Activated CD4-positive, alpha-beta T cell treated with anti-CD3 and anti-CD28 coated beads for 4 hours (primary cell): ENCODE measurements around the gene LONP1.
"Not testable (repeated sequence)": the region's sequence is repeated elsewhere in the genome, so short reads cannot be mapped to it uniquely, and the experiment has no call there.

Experiments used
- DNase-seq, 2 donors: peaks; one replicate each; pipeline ENCODE4 v3.0.0-alpha.2; 2020

LONP1 gene

DNA sequence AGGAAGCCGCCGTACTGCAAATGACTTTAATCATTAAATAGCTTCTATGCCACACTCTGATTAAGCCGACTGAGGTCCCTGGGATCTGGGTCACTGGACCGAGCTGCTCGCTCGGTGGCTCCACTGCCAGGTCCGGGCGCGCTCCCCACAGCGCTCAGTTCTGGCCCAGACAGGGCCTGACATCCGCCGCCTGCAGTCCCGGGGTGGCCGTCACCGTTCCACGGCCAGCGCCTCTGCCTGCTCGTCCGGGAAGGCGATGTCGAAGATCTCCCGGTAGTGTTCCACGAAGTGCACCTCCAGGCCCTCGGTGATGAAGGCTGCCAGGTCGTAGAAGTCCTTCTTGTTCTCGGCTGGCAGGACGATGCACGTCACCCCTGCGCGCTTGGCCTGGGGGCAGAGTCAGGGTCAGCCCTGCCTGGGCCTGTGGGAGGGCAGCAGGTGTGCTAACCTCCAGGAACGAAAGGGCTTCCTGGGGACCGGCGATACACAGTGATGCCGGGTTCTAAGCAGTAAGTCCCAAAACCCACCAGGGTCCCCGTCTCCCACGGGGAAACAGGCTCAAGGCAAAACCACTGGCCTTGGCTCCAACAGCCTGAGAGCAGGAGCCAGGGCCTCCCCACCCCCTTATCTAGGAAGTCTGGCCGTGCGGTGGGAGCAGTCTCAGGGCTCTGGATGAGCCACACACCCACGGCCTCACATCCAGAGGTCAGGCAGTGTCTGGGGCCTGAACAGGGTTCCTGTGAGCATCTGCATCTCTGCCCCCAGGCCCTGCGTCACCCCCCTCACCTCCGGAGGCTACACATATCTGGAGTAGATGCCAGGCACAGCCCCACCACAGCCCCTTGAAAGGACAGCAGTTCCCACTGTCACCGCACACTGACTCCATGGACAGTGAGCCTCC lies 27.9 kb downstream of the LONP1 start:
- DNase-seq = no peak

DNA sequence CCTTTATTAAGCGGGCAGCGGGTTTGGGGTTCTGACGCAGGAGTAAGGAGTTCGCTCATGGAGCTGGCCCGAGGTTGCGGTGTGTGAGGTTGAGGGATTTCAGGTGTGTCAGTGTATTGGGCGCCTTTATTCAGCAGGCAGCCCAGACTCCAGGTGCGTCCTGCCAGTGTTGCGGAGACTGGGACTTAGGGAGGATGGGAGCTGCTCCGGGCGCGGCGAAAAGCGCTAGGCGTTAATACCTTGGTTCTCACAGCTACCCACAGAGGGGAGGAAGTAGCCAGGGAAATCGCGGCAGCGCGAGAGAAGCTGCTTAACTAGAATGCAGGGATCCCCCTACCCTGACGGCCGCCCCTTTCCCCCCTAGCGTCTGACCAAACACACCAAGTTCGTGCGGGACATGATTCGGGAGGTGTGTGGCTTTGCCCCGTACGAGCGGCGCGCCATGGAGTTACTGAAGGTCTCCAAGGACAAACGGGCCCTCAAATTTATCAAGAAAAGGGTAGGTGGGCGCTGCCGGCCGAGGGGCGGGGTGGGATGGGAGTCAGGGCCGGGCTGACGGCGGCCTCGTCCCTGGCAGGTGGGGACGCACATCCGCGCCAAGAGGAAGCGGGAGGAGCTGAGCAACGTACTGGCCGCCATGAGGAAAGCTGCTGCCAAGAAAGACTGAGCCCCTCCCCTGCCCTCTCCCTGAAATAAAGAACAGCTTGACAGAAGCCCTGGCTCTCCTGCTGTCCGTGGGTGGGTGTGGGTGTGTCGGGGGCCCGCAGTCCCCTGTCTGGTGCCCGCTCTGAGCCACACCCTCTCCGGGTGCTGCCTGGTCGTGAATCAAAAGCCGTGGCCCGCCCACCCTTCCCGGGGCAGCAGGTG lies 28.8 kb downstream of the LONP1 start:
- peak; percentile 67 to 81 for DNase-seq

DNA sequence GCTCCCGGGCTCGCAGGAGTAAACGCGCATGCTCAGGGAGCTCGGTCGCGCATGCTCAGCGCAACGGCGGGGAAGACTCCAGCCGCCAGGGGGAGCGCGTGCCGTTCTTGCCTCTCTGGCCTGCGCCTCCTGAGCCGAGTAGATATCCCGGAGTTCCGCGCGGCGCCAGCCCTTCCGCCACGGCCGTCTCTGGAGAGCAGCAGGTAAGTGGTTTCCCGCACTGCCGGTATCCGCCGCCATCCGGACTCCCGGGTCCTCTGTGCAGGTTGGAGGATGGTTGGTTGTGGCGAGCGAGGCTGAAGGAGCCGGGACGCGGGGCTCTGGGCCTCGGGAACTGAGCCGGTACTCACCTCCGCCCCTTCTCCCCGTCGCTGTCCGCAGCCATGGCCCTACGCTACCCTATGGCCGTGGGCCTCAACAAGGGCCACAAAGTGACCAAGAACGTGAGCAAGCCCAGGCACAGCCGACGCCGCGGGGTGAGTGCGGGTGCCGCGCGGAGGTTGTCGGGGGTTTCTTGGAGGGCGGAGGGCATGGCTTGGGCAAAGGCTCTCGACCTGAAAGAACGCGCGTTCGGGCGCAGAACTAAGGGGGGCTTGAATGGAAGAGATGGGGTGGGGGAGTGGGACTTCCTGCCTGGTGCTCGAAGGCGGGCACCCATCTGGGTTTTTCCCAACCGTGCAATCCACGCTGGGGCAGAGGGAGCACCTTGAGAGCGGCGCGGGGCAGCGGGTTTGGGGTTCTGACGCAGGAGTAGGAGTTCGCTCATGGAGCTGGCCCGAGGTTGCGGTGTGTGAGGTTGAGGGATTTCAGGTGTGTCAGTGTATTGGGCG lies 29.6 kb downstream of the LONP1 start, which contains the start of gene RPL36:
Gene RPL36 (plus strand): TSS at position 171 of the 830 bp plus-strand sequence. CDS start 213 bp downstream, at position 384.
- peak; percentile 98 to 99 for DNase-seq

- not testable (repeated sequence) for DNase-seq
Observed at GRCh38 chr19:5688262-5688881, 31.6 kb downstream of the LONP1 start.

DNA sequence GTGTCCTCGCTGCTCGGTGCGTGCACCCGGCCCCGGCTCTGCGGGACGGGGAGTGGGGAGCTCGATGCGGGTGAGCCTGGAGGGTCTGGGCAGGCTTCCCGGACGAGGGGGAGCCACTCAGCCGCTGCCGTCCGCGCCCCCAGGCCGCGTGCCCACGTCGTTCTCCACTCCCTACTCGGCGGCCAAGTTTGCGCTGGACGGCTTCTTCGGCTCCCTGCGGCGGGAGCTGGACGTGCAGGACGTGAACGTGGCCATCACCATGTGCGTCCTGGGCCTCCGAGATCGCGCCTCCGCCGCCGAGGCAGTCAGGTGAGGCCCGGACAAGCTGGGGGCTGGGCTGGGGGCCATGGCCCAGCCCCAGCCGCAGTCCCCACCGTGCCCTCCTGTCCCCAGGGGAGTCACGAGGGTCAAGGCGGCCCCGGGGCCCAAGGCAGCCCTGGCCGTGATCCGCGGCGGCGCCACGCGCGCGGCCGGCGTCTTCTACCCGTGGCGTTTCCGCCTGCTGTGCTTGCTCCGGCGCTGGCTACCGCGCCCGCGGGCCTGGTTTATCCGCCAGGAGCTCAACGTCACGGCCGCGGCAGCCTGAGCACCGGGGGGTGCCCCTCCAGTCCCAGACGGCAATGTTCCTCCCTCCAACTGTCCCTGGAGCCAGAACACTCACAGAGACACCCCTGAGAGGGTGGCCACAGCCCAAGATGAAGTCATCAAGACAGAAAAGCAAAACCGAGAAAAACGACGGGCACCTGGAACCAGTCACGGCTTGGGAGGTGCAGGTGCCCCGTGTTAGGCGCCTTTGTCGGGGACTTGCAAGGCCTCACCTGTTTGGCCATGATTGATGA lies 32.4 kb downstream of the LONP1 start:
- no peak for DNase-seq

DNA sequence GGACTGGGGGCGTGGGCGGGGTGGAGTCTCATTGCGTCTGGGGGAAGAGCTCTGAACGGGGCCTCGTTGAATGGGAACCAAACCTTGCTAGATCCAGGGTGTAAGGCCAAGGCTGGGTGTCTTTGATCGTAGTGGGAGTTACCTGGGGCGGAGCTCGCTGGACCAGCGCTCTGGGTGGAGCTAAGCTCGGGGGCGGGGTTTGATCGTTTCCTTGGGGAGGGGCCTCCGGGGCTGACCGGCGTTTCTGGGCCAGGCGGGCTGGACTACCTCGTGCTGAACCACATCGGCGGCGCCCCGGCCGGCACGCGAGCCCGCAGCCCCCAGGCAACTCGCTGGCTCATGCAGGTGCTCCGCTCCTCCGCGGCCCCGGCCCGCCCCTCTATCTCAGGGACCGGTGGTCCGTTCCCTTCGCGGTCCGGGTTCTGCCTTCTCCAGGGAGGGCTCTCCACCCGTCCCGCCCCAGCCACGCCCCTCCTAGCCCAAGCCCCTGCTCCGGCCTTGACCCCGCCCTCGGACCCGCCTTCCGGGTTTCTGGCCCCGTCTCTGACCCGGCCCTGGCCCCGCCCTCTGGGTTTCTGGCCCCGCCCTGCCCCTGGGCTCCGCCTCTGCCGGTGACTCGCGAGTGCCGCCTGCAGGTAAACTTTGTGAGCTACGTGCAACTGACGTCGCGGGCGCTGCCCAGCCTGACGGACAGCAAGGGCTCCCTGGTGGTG lies 33.1 kb downstream of the LONP1 start:
- DNase-seq = peak; percentile 93 to 96

GRCh38 chr19:5686326-5686646 lies 33.7 kb downstream of the LONP1 start:
- DNase-seq = no peak

DNA sequence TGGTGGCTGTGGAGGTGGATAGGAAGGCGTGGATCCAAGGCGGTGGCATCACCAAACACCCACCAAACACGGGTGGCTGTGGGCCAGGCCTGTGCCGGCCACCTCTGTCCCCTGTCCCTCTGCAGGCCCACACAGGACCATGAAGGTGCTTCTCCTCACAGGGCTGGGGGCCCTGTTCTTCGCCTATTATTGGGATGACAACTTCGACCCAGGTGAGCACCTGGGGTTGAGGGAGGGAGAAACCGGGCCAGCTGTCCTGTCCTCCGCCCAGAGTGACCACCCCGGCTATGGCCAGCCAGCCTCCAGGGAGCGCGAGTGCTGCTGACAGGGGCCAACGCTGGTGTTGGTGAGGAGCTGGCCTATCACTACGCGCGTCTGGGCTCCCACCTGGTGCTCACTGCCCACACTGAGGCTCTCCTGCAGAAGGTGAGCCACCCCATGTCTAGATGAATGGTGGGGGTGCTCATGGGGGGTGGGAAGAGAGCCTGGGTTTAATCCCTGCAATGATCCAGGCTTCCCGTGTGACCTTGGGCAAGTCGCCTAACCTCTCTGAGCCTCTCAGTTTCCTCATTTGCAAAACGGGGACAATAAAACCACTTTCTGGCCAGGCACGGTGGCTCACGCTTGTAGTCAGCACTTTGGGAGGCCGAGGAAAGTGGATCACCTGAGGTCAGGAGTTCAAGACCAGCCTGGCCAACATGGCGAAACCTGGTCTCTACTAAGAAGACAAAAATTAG lies 35.1 kb downstream of the LONP1 start:
- DNase-seq = no peak

DNA sequence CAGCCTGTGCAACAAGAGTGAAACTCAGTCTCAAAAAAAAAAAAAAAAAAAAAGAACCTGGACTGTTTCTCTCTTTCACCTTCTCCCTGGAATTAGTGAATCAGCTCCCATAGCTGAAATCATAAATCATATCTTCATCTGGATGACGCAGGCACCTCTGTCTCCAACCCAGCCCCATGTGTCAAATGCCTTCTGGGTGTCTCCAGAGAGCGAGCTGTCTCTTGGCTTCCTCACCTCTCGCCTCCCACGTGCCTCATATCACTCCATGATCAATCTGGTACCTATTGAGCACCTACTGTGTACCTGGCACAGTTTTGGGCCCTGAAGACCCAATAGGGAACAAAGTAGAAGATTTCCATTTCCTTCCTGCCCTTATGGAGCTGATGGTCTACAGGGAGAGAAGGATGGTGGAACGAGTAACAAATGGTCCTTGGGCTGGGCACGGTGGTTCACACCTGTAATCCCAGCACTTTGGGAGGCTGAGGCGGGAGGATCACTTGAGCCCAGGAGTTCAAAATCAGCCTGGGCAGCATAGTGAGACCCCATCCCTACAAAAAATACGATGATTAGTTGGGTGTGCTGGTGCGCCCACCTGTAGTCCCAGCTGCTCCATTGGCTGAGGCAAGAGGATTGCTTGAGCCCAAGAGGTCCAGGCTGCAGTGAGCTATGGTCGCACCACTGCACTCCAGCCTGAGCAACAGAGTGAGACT lies 36.6 kb downstream of the LONP1 start:
- DNase-seq = no peak

DNA sequence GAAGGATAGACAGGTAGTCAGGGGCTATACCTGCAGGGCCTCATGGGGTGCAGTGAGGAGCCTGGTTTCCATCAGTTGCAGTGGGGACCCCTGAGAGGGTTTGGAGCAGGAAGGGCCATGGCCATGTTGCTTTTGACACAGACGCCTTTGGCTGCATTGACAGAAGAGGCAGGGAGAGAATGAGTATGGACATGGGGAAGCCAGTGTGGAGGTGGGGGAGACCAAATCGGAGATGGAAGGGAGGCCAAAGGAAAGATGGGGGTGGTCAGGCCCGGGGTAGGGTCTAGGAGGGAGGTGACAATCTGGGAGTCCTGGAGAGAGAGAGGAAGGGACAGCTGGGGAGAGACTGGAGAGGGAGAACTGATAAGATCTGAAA lies 37.9 kb downstream of the LONP1 start:
- no peak for DNase-seq

- no peak for DNase-seq
Observed at GRCh38 chr19:5681391-5682106, 38.4 kb downstream of the LONP1 start.

- peak; percentile 97 to 98 for DNase-seq
Observed at GRCh38 chr19:5680437-5681368, 39.2 kb downstream of the LONP1 start, which contains the start of the genes HSD11B1L and MICOS13. Gene HSD11B1L (plus strand): TSS chr19:5681027. CDS start chr19:5684833, 3,806 bp downstream. Gene MICOS13 (minus strand): TSS chr19:5680516. CDS start chr19:5680486, 30 bp downstream.

GRCh38 chr19:5680084-5680436 lies 39.9 kb downstream of the LONP1 start:
- DNase-seq = peak in 1 of 2 donors; percentile 29

DNA sequence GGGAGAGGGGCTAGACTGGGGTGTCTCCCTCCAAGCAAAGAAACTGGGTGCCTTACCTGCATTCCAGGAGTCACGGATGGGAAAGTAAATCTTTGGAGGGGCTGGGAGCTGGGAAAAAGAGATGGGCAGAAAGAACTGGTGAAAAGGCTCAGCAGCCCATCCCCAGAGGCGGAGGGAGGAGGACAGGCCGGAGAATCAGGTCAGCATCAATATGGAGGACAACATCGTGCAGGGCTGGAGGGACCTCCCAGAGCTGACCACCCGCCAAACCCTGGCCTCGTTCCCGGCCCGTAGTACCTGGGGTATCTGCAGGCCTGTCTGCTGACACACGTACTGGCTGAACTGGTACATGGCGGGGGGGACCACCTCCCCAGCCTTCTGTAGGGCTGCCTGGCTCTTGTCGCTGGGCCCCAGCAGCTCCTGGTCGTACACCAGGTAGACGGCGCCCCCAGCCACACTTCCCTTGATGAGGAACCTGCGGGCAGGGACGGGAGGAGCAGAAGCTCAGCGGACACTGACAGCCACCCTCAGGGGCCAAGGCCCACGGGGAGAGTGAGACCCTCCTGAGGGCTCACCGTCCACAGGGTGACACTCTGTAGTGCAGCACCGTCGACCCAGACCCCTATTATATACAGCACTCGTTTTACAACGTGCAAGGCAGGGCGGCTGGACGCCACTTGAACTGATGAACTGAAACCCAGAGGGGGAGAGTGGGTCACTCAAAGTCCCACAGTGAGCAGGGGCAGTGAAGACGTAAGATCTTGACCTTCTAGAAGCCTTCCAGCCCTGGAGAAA lies 40.5 kb downstream of the LONP1 start:
- no peak for DNase-seq

DNA sequence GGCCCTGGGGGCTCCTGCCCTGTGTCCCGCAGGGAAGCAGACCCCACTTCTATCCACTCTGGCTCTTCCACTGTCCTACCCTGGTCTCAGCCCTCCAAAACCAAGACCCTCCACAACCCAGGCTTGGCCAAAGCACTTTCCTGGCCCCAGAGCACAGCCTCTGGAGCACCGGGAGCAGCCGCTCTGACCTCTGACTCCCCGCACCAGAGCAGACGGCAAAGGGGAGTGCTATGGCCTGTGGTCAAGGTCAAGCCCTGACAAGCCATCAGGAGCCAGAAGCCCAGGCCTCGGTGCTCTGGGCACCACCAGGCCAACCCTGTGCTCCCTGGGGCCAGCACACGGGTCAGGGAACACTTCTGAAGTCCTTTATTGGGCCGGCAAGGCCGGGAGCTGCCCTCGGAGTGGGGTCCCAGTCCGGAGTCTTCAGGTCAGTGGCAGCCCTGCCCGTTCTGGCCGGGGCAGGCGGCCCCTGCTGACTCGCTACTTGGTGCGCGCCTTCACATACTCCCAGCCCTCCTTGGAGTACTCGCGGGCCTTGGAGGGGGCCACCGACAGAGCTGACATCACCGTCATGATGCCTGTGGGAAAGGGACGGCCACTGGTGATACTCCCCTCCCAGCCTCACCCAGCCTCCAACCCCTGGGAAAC lies 41.8 kb downstream of the LONP1 start:
- no peak for DNase-seq

GRCh38 chr19:5677580-5677979 lies 42.4 kb downstream of the LONP1 start:
- no peak for DNase-seq
